ENCODE results near the gene MICOS13. TPM values are rescaled to one million over a fixed set of nuclear protein-coding genes. Genes with fewer than 3 reads are reported as not detected.

The MICOS13 gene
- total and polyA plus RNA-seq, 10 of the 15 experiments (the other 5 are each of a cell fraction or from before 2014, with no cell fraction given) = 9.4 to 211 (median 51.3) TPM

DNA sequence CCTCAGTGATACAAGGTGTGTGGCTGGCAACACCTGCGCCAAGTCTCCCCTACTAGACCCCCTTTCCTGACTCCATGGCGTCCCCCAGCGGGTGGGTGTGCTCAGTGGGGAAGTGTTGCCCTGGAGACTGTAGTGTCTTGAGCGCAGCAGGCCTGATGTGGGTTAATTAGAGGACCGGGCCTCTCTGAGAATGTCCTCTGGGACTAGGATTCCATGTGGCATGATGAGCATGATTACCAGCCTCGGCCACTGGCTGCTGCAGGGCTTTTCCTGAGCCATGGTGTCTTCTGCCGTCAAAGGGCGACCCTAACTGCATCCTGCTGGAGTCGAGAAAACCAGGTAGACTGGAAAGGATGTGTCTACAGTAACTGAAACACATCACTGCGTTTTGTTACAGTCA lies 28.1 kb downstream of the MICOS13 start:
- ChIA-PET POLR2A (no interaction called here), CTCF (no interaction called here), SMC1A (ENCODE audit: uncharacterized antibody, unreplicated experiment) (no interaction called here), RAD21 (ENCODE audit: unreplicated experiment) (no interaction called here)
- in situ Hi-C loops (cut with MboI) = no loop called here
- FAIRE-seq = no peak
- H3K4me2 ChIP-seq (ENCODE audit: control insufficient read depth, insufficient read depth) = no peak overlapping the region
- H3K79me2 ChIP-seq (ENCODE audit: control insufficient read depth, insufficient read depth, low read length) = no peaks in the 10 kb centered on the region; the same call in 1 of the 2 replicates
- DNase-seq (ENCODE audit: low read depth, low spot score) = no peak
- ATAC-seq = no peak
- peaks cover 39 to 54% of the 10 kb centered on the region in 2 experiments for H3K36me3 ChIP-seq (ENCODE audit: control insufficient read depth in 2 of 2, insufficient read depth in 2 of 2, low read length in 1 of 2)
- H3K9me3 ChIP-seq (replicated peaks; ENCODE audit: control insufficient read depth, insufficient read depth, low read length) = no peaks in the 10 kb centered on the region
- BruUV-seq (replicated peaks) = no TSS peak
- intact Hi-C loops (cut with micrococcal nuclease; ENCODE audit: unreplicated experiment) = no loop called here
- 97% methylated on average over 10 of the region's 10 CpGs for WGBS (ENCODE audit: insufficient coverage, insufficient replicate concordance, low lambda C conversion rate, missing lambda C conversion rate)
- no peak overlapping the region for H3K27ac ChIP-seq (ENCODE audit: control insufficient read depth, insufficient read depth)
- H3K4me1 ChIP-seq (ENCODE audit: control insufficient read depth, insufficient read depth, low read length) = no peaks in the 10 kb centered on the region
- no peak overlapping the region for H3K9ac ChIP-seq (ENCODE audit: control insufficient read depth, insufficient read depth, low read length)
- H2AFZ ChIP-seq (ENCODE audit: control insufficient read depth, low read depth, low read length) = no peak overlapping the region
- TF ChIP-seq SIN3A (IDR thresholded peaks at IDR 0.05; ENCODE audit: low read depth, low read length) (no peak), TCF7 (IDR thresholded peaks at IDR 0.05; ENCODE audit: borderline replicate concordance) (no peak), NFXL1 (IDR thresholded peaks at IDR 0.05; ENCODE audit: borderline replicate concordance) (no peak), IRF4 (IDR thresholded peaks at IDR 0.05; ENCODE audit: low read depth, low read length) (no peak), RB1 (IDR thresholded peaks at IDR 0.05; ENCODE audit: borderline replicate concordance) (no peak), FOXM1 (IDR thresholded peaks at IDR 0.05; ENCODE audit: low read depth, low read length) (no peak), SRF (IDR thresholded peaks at IDR 0.05; ENCODE audit: low read depth in 2 of 2, low read length in 2 of 2) (no peak), MTA2 (IDR thresholded peaks at IDR 0.05; ENCODE audit: low read depth) (no peak), STAT1 (conservative IDR thresholded peaks at IDR 0.05) (no peak)
- no peaks in the 10 kb centered on the region for H3K27me3 ChIP-seq (replicated peaks in 1 of 2; ENCODE audit: control insufficient read depth in 2 of 2, insufficient read depth in 2 of 2, low read length in 1 of 2)
- H4K20me1 ChIP-seq (ENCODE audit: control insufficient read depth, insufficient read depth) = no peaks in the 10 kb centered on the region
- H3K4me3 ChIP-seq = no peak overlapping the region

DNA sequence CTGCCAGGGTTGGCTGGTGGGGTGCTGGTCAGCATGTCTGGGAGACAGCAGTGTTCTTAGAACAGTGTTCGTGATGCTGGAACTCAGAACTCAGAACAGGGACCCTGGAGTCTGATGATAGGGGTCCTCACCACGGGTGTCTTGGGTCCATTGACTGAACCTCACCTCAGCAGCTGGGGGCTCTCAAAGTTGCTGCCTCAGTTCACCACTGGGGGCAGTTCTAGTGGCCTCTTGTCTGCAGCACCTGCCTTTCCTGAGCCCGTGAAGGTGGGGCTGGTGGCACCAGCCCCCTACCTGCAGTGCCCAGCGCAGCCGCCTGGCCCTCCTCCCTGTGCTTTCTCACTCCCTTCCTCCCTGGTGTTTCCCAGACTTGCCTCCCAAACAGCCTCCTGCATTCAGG lies 29.0 kb downstream of the MICOS13 start:
- no peaks in the 10 kb centered on the region for H3K27me3 ChIP-seq (replicated peaks in 1 of 2; ENCODE audit: control insufficient read depth in 2 of 2, insufficient read depth in 2 of 2, low read length in 1 of 2)
- FAIRE-seq = no peak
- peak; percentile 23; the same call in 1 of the 3 replicates for ATAC-seq
- RAD21 ChIA-PET (ENCODE audit: unreplicated experiment) = no interaction called here
- SMC1A ChIA-PET (ENCODE audit: uncharacterized antibody, unreplicated experiment) = no interaction called here
- no peaks in the 10 kb centered on the region for H3K4me1 ChIP-seq (ENCODE audit: control insufficient read depth, insufficient read depth, low read length)
- CTCF ChIA-PET = no interaction called here
- H4K20me1 ChIP-seq (ENCODE audit: control insufficient read depth, insufficient read depth) = no peaks in the 10 kb centered on the region
- H3K9ac ChIP-seq (ENCODE audit: control insufficient read depth, insufficient read depth, low read length) = no peak overlapping the region
- DNase-seq (ENCODE audit: low read depth, low spot score) = no peak
- no peaks in the 10 kb centered on the region for H3K9me3 ChIP-seq (replicated peaks; ENCODE audit: control insufficient read depth, insufficient read depth, low read length)
- H3K4me3 ChIP-seq = no peak overlapping the region
- H3K4me2 ChIP-seq (ENCODE audit: control insufficient read depth, insufficient read depth) = no peak overlapping the region
- intact Hi-C loops (cut with micrococcal nuclease; ENCODE audit: unreplicated experiment) (no loop called here), in situ Hi-C loops (cut with MboI) (no loop called here)
- H3K27ac ChIP-seq (ENCODE audit: control insufficient read depth, insufficient read depth) = no peak overlapping the region
- 78% methylated on average over 5 of the region's 5 CpGs for WGBS (ENCODE audit: insufficient coverage, insufficient replicate concordance, low lambda C conversion rate, missing lambda C conversion rate)
- H2AFZ ChIP-seq (ENCODE audit: control insufficient read depth, low read depth, low read length) = no peak overlapping the region
- no TSS peak for BruUV-seq (replicated peaks)
- POLR2A ChIA-PET = no interaction called here
- no peaks in the 10 kb centered on the region; the same call in 1 of the 2 replicates for H3K79me2 ChIP-seq (ENCODE audit: control insufficient read depth, insufficient read depth, low read length)
- TF ChIP-seq SRF (IDR thresholded peaks at IDR 0.05; ENCODE audit: low read depth in 2 of 2, low read length in 2 of 2) (no peak), POLR2A (IDR thresholded peaks at IDR 0.05; ENCODE audit: low read depth, low read length) (peak; percentile 50; the same call in 1 of the 2 replicates), TCF3 (IDR thresholded peaks at IDR 0.05; ENCODE audit: borderline replicate concordance, insufficient read depth, low read depth, low read length) (no peak)
- TF ChIP-seq, protein P1, sequence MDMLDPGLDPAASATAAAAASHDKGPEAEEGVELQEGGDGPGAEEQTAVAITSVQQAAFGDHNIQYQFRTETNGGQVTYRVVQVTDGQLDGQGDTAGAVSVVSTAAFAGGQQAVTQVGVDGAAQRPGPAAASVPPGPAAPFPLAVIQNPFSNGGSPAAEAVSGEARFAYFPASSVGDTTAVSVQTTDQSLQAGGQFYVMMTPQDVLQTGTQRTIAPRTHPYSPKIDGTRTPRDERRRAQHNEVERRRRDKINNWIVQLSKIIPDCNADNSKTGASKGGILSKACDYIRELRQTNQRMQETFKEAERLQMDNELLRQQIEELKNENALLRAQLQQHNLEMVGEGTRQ (IDR thresholded peaks at IDR 0.05; ENCODE audit: borderline replicate concordance, low read depth, low read length) = no peak
- H3K36me3 ChIP-seq (ENCODE audit: control insufficient read depth in 2 of 2, insufficient read depth in 2 of 2, low read length in 1 of 2) = peaks cover 46 to 58% of the 10 kb centered on the region in 2 experiments

All from GM12878 (cell line).